NCI-H526 treated with DMSO at 0.1 percent for 48 hours (cell line): ENCODE measurements around the gene TTC28.

Experiments
- DNase-seq: peaks from one replicate; lab custom pipeline; 2025; lab: John Stamatoyannopoulos, UW

TTC28 gene

DNA sequence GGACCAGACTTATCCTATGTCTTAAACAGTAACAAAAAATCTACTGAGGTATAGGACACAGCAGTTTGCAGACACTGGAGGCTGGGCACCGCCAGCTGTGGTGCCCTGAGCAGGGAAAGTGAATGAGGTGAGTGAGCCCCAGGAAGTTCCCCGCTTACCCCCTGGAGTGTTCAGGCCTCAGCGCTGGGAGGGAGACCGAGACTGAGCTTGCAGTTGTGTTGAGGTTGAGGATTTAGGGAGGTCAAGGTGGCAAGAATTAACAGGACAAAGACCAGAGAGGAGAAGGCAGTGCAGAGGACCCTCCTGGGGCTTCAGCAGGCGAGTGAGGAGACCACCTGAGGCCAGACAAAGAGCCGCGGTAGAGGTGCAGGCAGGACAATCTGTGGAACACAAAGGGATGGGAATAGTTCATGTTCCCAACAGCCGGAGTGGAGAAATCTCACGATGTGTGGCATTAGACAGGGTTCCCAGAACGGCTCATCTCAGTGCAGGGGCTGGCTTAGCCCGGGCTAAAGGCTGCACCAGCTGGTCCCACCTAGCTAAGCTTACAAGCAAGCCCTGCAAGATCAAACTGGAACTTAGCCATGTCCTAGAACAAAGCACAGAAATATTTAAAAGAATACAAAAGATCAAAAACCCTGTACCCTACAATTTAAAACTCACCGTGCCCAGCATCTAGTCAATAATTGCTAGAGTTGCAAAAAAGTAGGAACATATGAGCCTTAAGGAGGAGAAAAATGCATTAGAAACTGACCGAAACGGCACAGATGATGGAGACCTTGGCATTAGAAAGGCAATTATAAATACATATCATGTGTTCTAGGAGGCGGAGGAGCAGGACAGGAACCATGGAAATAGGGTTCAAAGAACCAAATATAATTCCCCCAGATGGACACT is 713.2 kb downstream of the TTC28 start:
- DNase-seq, result no peak

DNA sequence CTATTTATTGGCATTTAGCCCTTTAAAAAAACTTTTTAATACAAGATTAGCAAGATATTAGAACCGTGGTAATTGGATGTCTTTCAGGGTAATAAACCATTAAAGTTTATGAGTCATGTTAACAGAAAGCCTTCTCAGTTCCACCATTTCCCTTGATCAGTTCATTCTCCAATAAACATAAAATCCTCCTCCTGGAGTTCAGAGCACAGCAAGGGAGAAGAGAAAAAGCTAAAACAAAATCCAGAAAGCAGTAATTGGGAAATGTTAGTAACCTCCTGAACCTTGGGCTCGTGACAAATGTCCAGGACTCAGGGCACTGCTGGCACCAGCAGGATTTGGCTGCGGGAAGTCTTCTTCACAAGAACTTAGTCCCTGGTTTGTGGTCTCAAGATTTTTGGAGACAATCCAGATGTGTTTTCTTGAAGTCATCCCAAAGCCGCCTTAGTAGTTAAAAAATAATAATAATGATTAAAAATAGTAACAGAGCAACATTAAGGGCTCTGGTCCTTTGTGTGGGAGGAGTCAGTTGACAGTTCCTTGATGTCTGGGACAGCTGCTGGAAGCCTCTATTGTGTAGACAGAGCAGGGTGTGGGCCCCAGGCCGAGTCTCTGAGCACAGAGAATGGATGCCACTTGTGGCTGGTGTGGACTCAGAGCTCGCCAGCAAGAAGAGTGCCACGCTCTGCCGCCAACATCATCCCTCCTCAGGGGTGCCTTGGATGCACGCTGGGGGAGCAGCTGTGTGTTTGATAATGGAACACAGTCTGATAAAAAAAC is 717.2 kb downstream of the TTC28 start:
- no peak for DNase-seq

GRCh38 chr22:27961680-27962079 is 718.0 kb downstream of the TTC28 start:
- no peak for DNase-seq

- DNase-seq, result no peak
Measured at GRCh38 chr22:27961182-27961581, 718.5 kb downstream of the TTC28 start.

DNA sequence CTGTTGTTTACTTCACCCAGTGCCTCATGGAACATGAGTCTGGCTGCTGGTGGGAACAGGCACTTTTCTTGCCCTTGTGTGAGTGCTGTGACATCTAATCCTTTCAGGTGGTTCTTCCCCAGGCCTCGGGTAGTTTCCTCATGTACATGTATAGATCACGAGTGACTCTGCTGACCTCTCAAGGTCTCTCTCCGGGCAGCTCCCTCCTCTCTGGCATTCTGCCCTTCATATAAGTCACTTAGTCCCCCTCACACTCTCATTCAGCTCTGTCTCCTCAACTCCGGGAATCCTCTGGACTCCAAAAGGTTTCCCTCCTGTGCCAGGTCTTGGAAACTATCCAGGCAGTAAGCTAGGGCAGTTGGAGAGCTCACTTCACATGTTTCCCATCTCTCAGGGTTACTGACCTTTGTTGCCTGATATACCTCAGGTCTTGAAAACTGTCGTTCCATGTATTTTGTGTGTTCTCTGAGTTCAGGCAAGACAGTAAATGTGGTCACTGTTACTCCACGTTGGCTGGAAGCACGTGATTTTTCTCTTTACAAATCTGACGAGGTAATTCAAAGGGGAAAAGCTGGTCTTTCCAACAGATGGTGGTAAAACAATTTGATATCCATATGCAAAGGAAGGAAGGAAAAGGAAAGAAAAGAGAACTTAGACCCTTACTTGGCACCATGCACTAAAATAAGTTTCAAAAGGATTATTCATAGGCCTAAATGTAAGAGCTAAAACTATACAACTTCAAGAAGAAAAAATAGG is 720.1 kb downstream of the TTC28 start:
- DNase-seq, result no peak

- no peak for DNase-seq
Measured at GRCh38 chr22:27952779-27953178, 726.9 kb downstream of the TTC28 start.

DNA sequence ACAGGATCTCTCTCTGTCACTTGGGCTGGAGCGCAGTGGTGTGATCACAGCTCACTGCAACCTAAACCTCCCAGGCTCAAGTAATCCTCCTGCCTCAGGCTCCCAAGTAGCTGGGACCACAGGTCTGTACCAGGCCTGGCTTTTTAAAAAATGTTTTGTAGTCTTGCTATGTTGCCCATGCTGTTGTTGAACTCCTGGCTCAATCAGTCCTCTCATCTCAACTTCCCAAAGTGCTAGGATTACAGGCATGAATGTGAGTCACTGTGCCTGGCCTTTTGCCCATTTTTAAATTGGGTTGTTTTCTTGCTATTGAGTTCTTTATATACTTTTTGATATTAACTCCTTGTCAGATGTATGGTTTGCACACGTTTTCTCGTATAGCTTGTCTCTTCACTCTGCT is 727.5 kb downstream of the TTC28 start:
- no peak for DNase-seq

DNA sequence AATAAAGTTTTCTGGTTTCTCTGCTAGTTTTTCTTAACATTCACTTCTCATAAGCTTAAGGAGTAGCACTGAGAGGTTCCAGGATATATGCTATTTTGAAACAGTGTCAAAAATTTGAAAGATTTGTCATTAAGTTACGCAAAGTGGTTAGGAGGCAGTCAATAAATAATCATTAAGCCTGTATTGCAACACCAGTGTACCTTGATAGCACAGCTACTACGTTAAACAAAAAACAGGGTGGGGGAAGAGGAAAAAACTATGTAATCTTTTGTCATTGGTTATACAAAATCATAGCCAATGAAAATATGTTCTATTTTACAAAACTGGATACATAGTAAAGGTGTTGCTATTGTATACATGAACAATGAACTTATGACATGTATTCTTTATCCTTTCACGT is 730.2 kb downstream of the TTC28 start:
- DNase-seq, result no peak

GRCh38 chr22:27948569-27948968 is 731.1 kb downstream of the TTC28 start:
- DNase-seq, result no peak

- no peak for DNase-seq
Measured at GRCh38 chr22:27947448-27947847, 732.2 kb downstream of the TTC28 start.

DNA sequence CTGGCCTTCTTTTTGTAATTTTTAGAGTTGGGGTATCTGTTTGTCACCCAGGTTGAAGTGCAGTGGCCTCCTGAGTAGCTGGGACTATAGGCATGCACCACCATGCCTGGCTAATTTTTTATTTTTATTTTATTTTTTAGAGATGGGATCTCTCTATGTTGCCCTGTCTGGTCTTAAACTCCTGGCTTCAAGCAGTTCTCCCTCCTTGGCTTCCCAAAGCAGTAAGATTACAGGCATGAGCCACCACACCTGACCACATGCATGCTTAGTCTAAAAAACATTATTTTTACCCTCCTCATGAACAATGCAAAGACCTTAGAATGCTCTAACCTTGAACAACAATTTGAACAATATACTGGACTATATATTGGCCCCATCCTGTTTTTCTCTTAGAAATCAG is 738.5 kb downstream of the TTC28 start:
- no peak for DNase-seq

DNA sequence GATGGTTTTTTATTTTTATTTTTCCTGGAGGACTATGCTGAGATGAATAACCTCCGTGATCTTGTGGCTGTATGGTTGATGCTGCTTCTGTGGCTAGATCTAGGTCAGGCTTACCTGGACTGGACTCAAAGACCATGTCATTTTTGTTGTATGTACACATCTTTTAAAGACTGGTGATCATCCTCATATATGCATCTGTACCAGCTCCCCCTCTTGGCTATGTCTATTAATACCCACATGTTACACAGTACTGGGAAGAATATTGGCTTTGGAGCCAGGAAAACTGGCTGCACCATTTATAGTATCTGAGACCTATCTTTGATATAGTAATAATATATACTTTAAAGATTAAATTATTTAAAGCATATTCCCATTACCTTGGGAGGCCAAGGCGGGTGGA is 742.2 kb downstream of the TTC28 start:
- no peak for DNase-seq

GRCh38 chr22:27935897-27936296 is 743.7 kb downstream of the TTC28 start:
- DNase-seq, result no peak

DNA sequence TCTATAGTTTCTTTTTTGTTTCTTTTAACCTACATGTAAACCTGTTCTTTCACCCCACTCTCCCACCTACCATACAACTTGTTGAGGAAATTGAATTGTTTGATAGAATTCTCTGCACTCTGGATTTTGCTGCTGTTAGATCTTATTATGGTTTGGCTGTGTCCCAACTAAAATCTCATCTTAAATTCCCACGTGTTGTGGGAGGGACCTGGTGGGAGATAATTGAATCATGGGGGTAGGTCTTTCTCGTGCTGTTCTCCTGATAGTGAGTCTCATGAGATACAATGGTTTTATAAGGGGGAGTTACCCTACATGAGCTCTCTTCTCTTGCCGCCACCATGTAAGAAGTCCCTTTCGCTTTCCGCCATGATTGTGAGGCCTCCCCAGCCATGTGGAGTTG is 745.6 kb downstream of the TTC28 start:
- no peak for DNase-seq

DNA sequence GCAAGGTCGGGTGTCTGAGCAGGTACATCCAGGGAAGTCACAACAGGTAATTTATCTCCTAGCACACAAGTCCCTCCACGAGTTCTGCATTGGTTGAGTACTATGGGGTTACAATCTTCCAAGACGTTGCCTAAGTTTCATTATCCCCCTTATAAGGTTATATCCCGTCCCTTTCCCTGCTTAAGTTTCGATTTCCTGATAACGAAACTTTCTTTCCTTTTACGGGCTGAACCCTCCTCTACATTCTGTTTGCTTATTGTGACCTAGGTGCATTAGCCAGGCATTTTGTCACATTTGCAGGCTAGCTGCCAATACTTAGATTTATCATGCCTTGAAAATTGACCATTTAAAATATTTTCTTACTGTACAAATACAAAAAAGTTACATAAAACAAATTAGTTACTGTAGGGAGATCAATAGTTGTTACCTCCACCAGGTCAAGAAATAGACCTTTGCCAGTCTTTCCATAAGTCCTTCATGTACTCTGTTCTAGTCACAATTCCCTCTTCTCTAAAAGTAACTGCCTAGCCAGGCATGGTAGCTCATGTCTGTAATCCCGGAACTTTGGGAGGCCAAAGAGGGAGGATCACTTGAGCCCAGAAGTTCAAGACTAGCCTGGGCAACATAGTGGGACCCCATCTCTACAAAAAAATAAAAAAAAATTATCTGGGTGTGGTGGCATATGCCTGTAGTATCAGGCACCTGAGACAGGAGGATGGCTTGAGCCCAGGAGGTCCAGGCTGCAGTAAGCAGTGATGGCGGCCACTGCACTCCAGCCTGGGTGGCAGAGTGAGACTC is 746.3 kb downstream of the TTC28 start:
- no peak for DNase-seq

DNA sequence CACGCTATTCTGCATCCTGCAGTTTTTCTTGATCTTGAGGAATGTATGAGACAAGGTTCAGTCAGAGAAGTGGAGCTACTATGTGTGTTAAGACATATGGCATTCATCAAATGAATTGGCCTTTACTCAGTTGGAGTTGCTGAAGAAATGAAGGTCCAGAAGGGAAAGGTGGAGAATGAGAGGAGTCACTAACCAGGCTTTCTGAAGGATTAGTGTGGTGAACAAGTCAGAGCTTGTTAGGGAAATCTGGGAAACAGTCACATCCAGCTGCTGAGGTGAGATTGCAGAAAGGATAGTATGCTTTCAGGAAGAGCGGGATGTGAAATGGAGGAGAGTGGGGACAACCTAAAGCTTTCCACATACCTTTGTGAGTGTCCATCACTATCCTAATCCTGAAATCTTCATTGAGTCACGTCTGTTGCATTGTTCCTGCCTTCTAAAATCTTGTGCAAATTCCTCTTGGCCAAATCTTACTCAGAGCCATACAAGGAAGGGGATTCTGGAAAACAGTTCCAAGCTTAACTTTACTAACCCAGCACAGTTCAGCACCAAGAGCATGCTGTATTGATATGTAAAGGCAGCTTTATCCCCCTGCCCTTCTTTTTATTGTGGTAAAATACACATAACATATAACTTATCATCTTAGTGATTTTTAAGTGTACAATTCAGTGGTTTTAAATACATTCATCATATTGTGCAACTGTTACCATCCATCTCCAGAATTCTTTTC is 749.1 kb downstream of the TTC28 start:
- DNase-seq, result no peak
